ENCODE measurements around the gene FIBP. TPM values are rescaled to one million over a fixed set of nuclear protein-coding genes. Genes with fewer than 3 reads are reported as not detected.
A peak's percentile ranks its signal among the peaks of the same experiment; 100 is the strongest.

The FIBP gene
- total and polyA plus RNA-seq, 2 of the 8 experiments (the other 6 are each of a cell fraction or from before 2014, with no cell fraction given), result 74.3 to 173 TPM

DNA sequence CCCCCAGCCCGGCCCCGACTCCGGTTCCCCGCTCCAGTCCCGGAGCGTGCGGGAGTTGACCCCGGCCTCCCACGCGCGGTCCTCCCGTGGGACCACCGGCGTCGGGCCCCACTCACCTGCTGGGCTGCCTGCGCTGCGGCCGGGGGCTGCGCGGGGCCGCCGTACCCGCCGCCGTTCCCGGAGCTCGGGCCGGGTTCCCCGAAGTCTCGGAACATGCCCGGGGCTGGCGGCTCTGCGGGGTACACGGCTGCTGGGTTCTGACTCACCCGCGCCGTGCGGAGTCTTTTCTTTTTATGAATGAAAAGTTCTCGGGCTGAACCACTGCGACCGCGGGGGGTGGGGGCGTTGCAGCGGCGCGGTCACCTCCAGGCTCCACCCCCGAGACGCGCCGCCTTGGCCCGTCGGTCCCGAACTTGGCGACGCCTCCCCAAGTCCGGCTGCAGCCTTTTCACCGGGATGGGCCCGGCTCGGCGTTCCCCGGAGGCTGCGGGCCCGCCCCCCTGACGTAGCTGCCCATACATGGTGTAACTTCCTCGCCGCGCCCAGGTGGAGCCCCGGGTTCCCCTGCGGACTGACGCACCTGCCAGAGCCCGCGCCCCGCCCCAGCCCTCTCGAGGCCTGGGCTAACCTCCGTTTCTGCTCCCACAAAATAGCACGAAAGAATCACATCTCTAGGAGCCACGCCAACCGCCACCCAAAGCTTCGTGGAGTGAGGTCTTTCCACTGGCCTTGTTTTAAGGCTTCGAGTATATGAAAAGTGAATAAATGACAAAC, 12.0 kb upstream of the FIBP start, which contains the start of gene FOSL1:
Gene FOSL1 (minus strand): TSS at position 264 of the 774 bp plus-strand sequence. CDS start 49 bp downstream, at position 215.
- Histone ChIP-seq H3K36me3 (ENCODE audit: control insufficient read depth in 2 of 4, insufficient read depth in 4 of 4, low read length in 3 of 4) (no peaks in the 10 kb centered on the region), H3K14ac (ENCODE audit: insufficient read length) (no peak within 1 kb of the TSS), H3K27ac (ENCODE audit: low read depth, low read length) (no peak within 1 kb of the TSS), H3K4ac (replicated peaks; ENCODE audit: insufficient read length, low read depth, low read length) (no peak within 1 kb of the TSS), H3K4me2 (ENCODE audit: insufficient read depth in 1 of 2, low read depth in 2 of 2, low read length in 2 of 2) (peak within 1 kb of the TSS; percentile 78 to 89), H2BK15ac (ENCODE audit: low read length) (no peak within 1 kb of the TSS), H2BK20ac (ENCODE audit: low read length) (no peak within 1 kb of the TSS), H2BK120ac (replicated peaks; ENCODE audit: low read depth, low read length) (peak within 1 kb of the TSS; percentile 78), H3K18ac (ENCODE audit: extremely low read depth, low read length) (peak within 1 kb of the TSS; percentile 87), H3K79me1 (ENCODE audit: low read depth, low read length) (no peaks in the 10 kb centered on the region; the same call in 1 of the 2 replicates), H3K23me2 (ENCODE audit: low read depth, low read length) (peaks cover 9% of the 10 kb centered on the region; the same call in 1 of the 2 replicates), H3K23ac (ENCODE audit: insufficient read length) (no peak within 1 kb of the TSS), H2AFZ (ENCODE audit: low read length) (no peak within 1 kb of the TSS), H4K5ac (ENCODE audit: insufficient read length, low read depth, low read length) (no peak within 1 kb of the TSS), H2BK12ac (ENCODE audit: low read depth, low read length) (peak within 1 kb of the TSS; percentile 40), H2BK5ac (ENCODE audit: low read depth, low read length) (peak within 1 kb of the TSS; percentile 16; the same call in 1 of the 2 replicates), H3K27me3 (replicated peaks in 1 of 4; ENCODE audit: control insufficient read depth in 3 of 4, extremely low read depth in 1 of 4, insufficient read depth in 3 of 4, low read length in 3 of 4) (peaks cover 15 to 41% (median 36%) of the 10 kb centered on the region in 4 experiments), H3K79me2 (ENCODE audit: control insufficient read depth in 1 of 2, insufficient read depth in 2 of 2, low read length in 2 of 2) (no peaks in the 10 kb centered on the region), H4K91ac (replicated peaks; ENCODE audit: insufficient read length, low read length) (peak within 1 kb of the TSS; percentile 4), H3K4me3 (ENCODE audit: extremely low read depth in 1 of 4, insufficient read depth in 2 of 4, low read depth in 3 of 4, low read length in 4 of 4) (peak within 1 kb of the TSS; percentile 39 to 71 (median 52)), H4K20me1 (replicated peaks in 1 of 2; ENCODE audit: control insufficient read depth in 1 of 2, insufficient read depth in 2 of 2, low read length in 2 of 2) (peaks cover 0 to 4% of the 10 kb centered on the region in 2 experiments), H2AK5ac (ENCODE audit: low read depth, low read length) (no peak within 1 kb of the TSS), H3K56ac (replicated peaks; ENCODE audit: insufficient read length, low read depth, low read length) (no peak within 1 kb of the TSS), H3K9me3 (ENCODE audit: insufficient read depth in 2 of 2, low read depth in 1 of 2, low read length in 1 of 2) (no peaks in the 10 kb centered on the region), H3K9ac (replicated peaks in 1 of 4; ENCODE audit: extremely low read depth in 1 of 4, low read depth in 3 of 4, low read length in 3 of 4) (peak within 1 kb of the TSS in 3 of 4 experiments; percentile 20 to 38 (median 27); a peak in 4 of 7 replicates), H3K4me1 (replicated peaks in 1 of 4; ENCODE audit: control insufficient read depth in 3 of 4, insufficient read depth in 4 of 4, low read length in 3 of 4) (peaks cover 3 to 11% (median 8%) of the 10 kb centered on the region in 4 experiments; a peak in 6 of 7 replicates), H4K8ac (ENCODE audit: extremely low read depth, insufficient read depth, low read length) (peak within 1 kb of the TSS; percentile 91)
- DNase-seq (ENCODE audit: low read depth in 1 of 2, low spot score in 2 of 2), result peak; percentile 91 to 93
- no peak for FAIRE-seq
- 2% methylated on average over 32 of the region's 80 CpGs; no CpG with 5 or more reads in 1 of the 2 experiments for WGBS, 2 experiments (ENCODE audit: extremely low coverage in 1 of 2, insufficient coverage in 1 of 2, insufficient read length in 1 of 2, insufficient replicate concordance in 2 of 2, low coverage in 1 of 2, low lambda C conversion rate in 2 of 2, missing lambda C conversion rate in 1 of 2)
- POLR2A ChIA-PET (ENCODE audit: partially characterized antibody), result interaction anchor here (0.6 to 2.6 kb wide), 8 partner anchors 9 to 47 kb away, joined by 3 to 18 read pairs (median 4); partner anchors contain the start of genes CCDC85B and FIBP
- CTCF ChIA-PET (ENCODE audit: partially characterized antibody), result interaction anchor here (1.5 to 9.7 kb wide), 5 partner anchors 10 to 88 kb away, joined by 3 to 150 read pairs (median 8); partner anchors contain the start of genes CCDC85B and FIBP
- TF ChIP-seq NANOG (IDR thresholded peaks at IDR 0.05; ENCODE audit: insufficient read depth, low read depth, low read length, poor library complexity, severe bottlenecking) (no peak), EP300 (IDR thresholded peaks at IDR 0.05; ENCODE audit: borderline replicate concordance in 1 of 2, low read depth in 2 of 2, low read length in 2 of 2) (peak in 1 of 2 experiments; percentile 76; a peak in 1 of 3 replicates), CEBPB (IDR thresholded peaks at IDR 0.05; ENCODE audit: low read depth, low read length) (no peak), RAD21 (IDR thresholded peaks at IDR 0.05 in 1 of 2, conservative IDR thresholded peaks at IDR 0.05 in 1 of 2; ENCODE audit: low read depth in 2 of 2, low read length in 2 of 2) (no peak), BACH1 (IDR thresholded peaks at IDR 0.05; ENCODE audit: low read length) (no peak), CBX5 (IDR thresholded peaks at IDR 0.05; ENCODE audit: low read depth, low read length) (no peak), POLR2AphosphoS5 (IDR thresholded peaks at IDR 0.05; ENCODE audit: low read depth, low read length) (no peak), CHD1 (IDR thresholded peaks at IDR 0.05; ENCODE audit: low read depth, low read length) (peak; percentile 59; the same call in 1 of the 2 replicates), TAF1 (IDR thresholded peaks at IDR 0.05; ENCODE audit: low read depth, low read length) (peak; percentile 84), TCF12 (IDR thresholded peaks at IDR 0.05; ENCODE audit: low read depth, low read length) (no peak), SUZ12 (IDR thresholded peaks at IDR 0.05; ENCODE audit: low read length) (no peak), SP4 (IDR thresholded peaks at IDR 0.05; ENCODE audit: low read length) (no peak)
